GM12878 (cell line): ENCODE measurements around the gene CCDC170.

Experiments used
- ASH2L ChIP-seq: fragments of 300-600, 200-600 bp; sonication (generic); IDR thresholded peaks from 2 replicates; pipeline ENCODE4 v1.6.1; 2017; ENCODE audit warnings: low read depth, mild to moderate bottlenecking, borderline replicate concordance
- BHLHE40 ChIP-seq, 2 experiments: fragments of 450-650 bp in 1 of 2; IDR thresholded peaks; 2 replicates each; pipeline ENCODE4 v1.6.1; 2011 to 2017; ENCODE audit warnings: low read depth in 2 of 2, borderline replicate concordance in 1 of 2, improper control_type of control experiment in 1 of 2, low read length in 1 of 2, mild to moderate bottlenecking in 1 of 2
- CREB1 ChIP-seq: IDR thresholded peaks from 2 replicates; pipeline ENCODE4 v1.6.1; 2012; ENCODE audit warnings: low read depth, mild to moderate bottlenecking, inconsistent platforms
- CTCF ChIP-seq, 3 experiments: IDR thresholded peaks in 2 of 3; conservative IDR thresholded peaks in 1 of 3; 2 replicates each; pipeline ENCODE4 v1.5.1; 2011; ENCODE audit warnings: low read depth in 3 of 3, low read length in 3 of 3, mild to moderate bottlenecking in 3 of 3, control low read depth in 2 of 3, moderate library complexity in 2 of 3, inconsistent platforms in 1 of 3, mixed read lengths in 1 of 3; ENCODE audit not compliant: control insufficient read depth in 2 of 3, insufficient read depth in 1 of 3; ENCODE audit errors: extremely low read depth in 1 of 3
- DPF2 ChIP-seq: fragments of 450-650 bp; IDR thresholded peaks from 2 replicates; pipeline ENCODE4 v1.6.1; 2017; ENCODE audit warnings: mild to moderate bottlenecking
- EP300 ChIP-seq, 2 experiments: fragments of 150-350 bp in 1 of 2; IDR thresholded peaks; 2 replicates each; pipeline ENCODE4 v1.6.1; 2011 to 2012; ENCODE audit warnings: low read depth in 2 of 2, low read length in 2 of 2, borderline replicate concordance in 1 of 2, improper control_type of control experiment in 1 of 2, inconsistent platforms in 1 of 2; ENCODE audit not compliant: control insufficient read depth in 1 of 2
- EZH2 ChIP-seq: IDR thresholded peaks from 2 replicates; pipeline ENCODE4 v1.6.1; 2012; ENCODE audit warnings: low read depth, mild to moderate bottlenecking, control low read depth, inconsistent platforms, low read length, borderline replicate concordance; ENCODE audit not compliant: control insufficient read depth
- HCFC1 ChIP-seq: fragments of 150-350 bp; IDR thresholded peaks from 2 replicates; pipeline ENCODE4 v1.6.1; 2014; ENCODE audit warnings: low read length
- POLR2A ChIP-seq: IDR thresholded peaks from 2 replicates; pipeline ENCODE4 v1.6.1; 2011; ENCODE audit warnings: low read depth, mild to moderate bottlenecking, low read length
- RFX5 ChIP-seq: IDR thresholded peaks from 2 replicates; pipeline ENCODE4 v1.6.1; 2011; ENCODE audit warnings: low read depth, low read length, improper control_type of control experiment
- SIN3A ChIP-seq: IDR thresholded peaks from 2 replicates; pipeline ENCODE4 v1.6.1; 2012; ENCODE audit warnings: low read depth, low read length, improper control_type of control experiment
- SPI1 ChIP-seq: IDR thresholded peaks from 2 replicates; pipeline ENCODE4 v1.6.1; 2011; ENCODE audit warnings: low read depth, mild to moderate bottlenecking, low read length, moderate library complexity, borderline replicate concordance; ENCODE audit not compliant: insufficient read depth
- TF ChIP-seq, protein P1 (sequence below): fragments of 450-650 bp; IDR thresholded peaks from 2 replicates; pipeline ENCODE4 v1.6.1; 2018; ENCODE audit warnings: borderline replicate concordance, mild to moderate bottlenecking; ENCODE audit not compliant: partially characterized antibody

DNA sequence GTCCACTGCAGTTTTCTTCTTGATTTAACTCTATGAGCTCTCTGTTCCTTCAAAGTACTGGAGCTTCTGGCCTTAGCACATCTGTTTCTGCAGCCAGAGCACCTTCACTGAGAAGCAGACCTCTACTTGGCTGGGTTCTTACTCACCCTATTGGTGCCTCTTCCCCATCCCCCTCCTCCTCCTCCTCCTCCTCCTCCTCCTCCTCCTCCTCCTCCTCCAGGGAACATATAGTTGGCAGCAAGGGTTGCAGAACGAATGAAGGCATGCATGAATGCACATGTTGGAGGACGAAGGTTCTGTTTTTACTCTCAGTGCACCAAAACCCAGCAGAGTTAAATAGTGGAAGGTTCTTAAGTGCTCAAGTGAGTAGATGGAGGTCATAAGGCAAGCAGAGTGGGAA is 172.7 kb downstream of the CCDC170 start:
- TF ChIP-seq CTCF (IDR thresholded peaks at IDR 0.05 in 2 of 3, conservative IDR thresholded peaks at IDR 0.05 in 1 of 3; ENCODE audit: control insufficient read depth in 2 of 3, extremely low read depth in 1 of 3, insufficient read depth in 1 of 3, low read depth in 3 of 3, low read length in 3 of 3) (no peak), EZH2 (no peak), BHLHE40 (IDR thresholded peaks at IDR 0.05; ENCODE audit: borderline replicate concordance in 1 of 2, low read depth in 2 of 2, low read length in 1 of 2) (no peak), DPF2 (no peak), RFX5 (no peak), SIN3A (no peak), POLR2A (no peak), EP300 (IDR thresholded peaks at IDR 0.05; ENCODE audit: borderline replicate concordance in 1 of 2, control insufficient read depth in 1 of 2, low read depth in 2 of 2, low read length in 2 of 2) (no peak), CREB1 (no peak), ASH2L (no peak), HCFC1 (no peak), SPI1 (no peak)
- TF ChIP-seq, protein P1, sequence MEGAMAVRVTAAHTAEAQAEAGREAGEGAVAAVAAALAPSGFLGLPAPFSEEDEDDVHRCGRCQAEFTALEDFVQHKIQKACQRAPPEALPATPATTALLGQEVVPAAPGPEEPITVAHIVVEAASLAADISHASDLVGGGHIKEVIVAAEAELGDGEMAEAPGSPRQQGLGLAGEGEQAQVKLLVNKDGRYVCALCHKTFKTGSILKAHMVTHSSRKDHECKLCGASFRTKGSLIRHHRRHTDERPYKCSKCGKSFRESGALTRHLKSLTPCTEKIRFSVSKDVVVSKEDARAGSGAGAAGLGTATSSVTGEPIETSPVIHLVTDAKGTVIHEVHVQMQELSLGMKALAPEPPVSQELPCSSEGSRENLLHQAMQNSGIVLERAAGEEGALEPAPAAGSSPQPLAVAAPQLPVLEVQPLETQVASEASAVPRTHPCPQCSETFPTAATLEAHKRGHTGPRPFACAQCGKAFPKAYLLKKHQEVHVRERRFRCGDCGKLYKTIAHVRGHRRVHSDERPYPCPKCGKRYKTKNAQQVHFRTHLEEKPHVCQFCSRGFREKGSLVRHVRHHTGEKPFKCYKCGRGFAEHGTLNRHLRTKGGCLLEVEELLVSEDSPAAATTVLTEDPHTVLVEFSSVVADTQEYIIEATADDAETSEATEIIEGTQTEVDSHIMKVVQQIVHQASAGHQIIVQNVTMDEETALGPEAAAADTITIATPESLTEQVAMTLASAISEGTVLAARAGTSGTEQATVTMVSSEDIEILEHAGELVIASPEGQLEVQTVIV = no peak
